BLaER1 (cell line): ENCODE measurements around the gene TSPOAP1.

ENCODE experiments used
- H3K27ac ChIP-seq: shearing (Covaris generic); formaldehyde crosslinking; 2 replicates; pipeline ENCODE4 v1.8.1; 2022
- H3K27me3 ChIP-seq: shearing (Covaris generic); formaldehyde crosslinking; 2 replicates; pipeline ENCODE4 v1.8.1; 2022
- H3K36me3 ChIP-seq: shearing (Covaris generic); formaldehyde crosslinking; 2 replicates; pipeline ENCODE4 v1.8.1; 2022
- H3K4me1 ChIP-seq: shearing (Covaris generic); formaldehyde crosslinking; 2 replicates; pipeline ENCODE4 v1.8.1; 2022
- H3K4me2 ChIP-seq: shearing (Covaris generic); formaldehyde crosslinking; 2 replicates; pipeline ENCODE4 v1.8.1; 2022
- H3K4me3 ChIP-seq: shearing (Covaris generic); formaldehyde crosslinking; 2 replicates; pipeline ENCODE4 v1.8.1; 2022
- H3K9ac ChIP-seq: shearing (Covaris generic); formaldehyde crosslinking; 2 replicates; pipeline ENCODE4 v1.8.1; 2022
- H3K9me3 ChIP-seq: shearing (Covaris generic); formaldehyde crosslinking; 2 replicates; pipeline ENCODE4 v1.8.1; 2022
- H4K20me1 ChIP-seq: shearing (Covaris generic); formaldehyde crosslinking; 2 replicates; pipeline ENCODE4 v1.8.1; 2022
- Cebpa-rat ChIP-seq: shearing (Covaris generic); IDR thresholded peaks from 2 replicates; pipeline ENCODE4 v1.8.1; 2022

The TSPOAP1 gene

DNA sequence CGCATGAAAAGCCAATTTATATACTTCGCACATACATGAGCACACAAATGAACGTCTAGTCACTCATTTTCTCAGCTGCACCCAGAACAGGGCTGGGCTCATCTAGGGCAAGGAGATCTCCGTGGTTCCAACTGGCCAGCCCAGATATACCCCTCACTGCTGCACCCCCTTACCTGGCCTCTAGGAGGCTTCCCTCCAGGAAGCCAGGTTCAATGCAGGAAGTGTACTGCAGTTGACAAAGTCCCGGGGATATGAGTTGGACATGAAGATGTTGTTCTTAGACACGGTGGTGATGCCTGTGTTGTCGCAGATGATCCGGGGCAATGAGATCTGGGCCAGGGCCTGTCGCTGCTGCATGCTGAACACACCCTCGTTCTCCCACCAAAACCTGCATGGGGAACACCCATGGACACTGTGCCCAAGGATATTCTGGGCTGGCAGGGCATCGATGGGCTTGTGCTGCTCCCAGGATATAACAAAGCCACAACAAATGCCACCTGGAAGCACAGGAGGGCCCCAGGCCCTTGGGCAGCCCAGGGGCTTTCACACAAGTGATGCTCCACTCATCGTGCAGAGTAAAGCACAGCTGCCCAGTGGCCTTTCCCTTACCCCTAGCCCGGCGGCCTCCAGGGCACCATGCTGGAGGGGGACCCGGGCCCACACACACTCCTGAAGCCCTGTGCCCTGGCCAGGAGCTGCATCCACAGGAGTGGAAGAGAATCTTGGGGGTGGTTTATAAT is 57.9 kb downstream of the TSPOAP1 start:
- Histone ChIP-seq H3K9me3 (no peaks in the 10 kb centered on the region), H3K36me3 (no peaks in the 10 kb centered on the region), H3K27ac (no peak overlapping the region), H3K4me2 (no peak overlapping the region), H3K4me3 (no peak overlapping the region), H3K27me3 (no peaks in the 10 kb centered on the region), H3K4me1 (no peaks in the 10 kb centered on the region), H4K20me1 (no peaks in the 10 kb centered on the region), H3K9ac (no peak overlapping the region)
- no peak for TF ChIP-seq Cebpa-rat

DNA sequence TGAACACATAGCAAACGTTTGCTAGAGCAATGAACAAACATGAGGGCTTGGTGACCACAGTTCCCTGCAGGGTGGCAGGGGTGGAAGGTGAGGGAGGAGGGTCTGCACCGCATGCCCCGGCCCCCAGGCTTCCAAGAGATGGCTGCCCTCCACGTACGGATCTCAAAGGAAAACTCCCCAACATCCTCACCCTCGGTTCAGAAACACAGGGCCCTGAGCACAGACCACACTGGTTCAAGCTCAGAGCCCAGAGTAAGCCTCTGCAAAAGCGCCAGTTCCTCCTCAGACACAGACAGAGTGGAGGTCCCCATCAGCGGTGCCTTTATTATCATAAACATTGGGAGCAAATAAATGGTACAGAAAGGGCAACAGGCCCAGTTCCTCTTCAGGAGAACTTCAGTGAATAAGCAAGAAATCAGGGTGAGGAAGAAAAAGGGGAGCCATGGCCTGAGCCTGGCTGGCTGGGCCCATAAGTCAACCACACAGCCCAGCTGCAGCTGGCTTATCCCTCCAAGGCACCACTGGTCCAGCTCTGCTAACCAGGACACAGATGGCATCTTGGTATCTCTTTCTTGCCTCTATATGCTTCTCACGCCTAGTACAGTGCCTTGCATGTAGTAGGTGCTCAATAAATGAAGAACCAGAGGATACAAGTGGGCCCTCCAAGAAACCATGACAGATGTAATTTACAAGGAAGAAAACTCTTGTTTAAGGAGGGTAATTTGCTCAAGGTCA is 58.9 kb downstream of the TSPOAP1 start:
- TF ChIP-seq Cebpa-rat: no peak
- no peaks in the 10 kb centered on the region for H4K20me1 ChIP-seq

DNA sequence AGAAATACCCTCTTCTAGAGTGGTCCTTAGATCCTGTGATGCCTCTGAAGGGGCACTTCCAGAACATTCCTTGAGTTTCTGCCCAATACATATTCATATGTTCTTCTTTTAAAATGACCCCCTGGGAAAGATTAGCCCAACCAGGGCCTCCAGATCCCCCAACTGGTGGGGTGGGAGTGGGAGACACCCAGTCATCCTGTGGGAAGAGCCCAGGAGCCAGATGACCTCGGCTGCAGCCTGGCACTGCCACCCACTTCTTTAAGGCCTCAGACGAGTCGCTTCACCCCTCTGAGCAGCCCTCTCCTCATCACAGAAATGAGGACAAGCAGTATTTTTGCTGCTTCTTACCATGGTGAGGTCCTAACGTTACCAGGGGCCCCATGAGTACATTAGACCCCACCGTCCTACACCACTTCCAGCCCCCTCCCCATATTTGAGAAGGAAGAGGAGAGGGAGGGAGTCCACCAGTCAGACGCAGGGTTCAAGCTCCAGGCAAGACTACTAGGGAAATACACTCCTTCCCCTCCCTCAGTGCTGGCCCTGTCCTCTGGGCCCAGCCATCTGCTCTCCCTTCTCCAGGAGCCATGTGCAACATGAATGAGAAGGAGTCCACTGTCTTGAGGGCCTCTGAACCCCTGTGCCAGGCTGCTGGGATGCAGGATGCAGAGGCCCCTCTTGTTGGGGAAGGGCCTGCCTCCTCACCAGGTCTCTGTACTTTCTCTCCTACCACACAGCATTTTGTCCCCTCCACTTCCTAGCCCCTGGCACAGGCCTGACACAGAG is 59.6 kb downstream of the TSPOAP1 start:
- TF ChIP-seq Cebpa-rat: no peak
- Histone ChIP-seq H3K27me3 (no peaks in the 10 kb centered on the region), H3K4me1 (no peaks in the 10 kb centered on the region), H3K36me3 (no peaks in the 10 kb centered on the region), H3K4me3 (no peak overlapping the region), H3K9me3 (no peaks in the 10 kb centered on the region), H4K20me1 (no peaks in the 10 kb centered on the region), H3K4me2 (no peak overlapping the region), H3K9ac (no peak overlapping the region), H3K27ac (no peak overlapping the region)

More for the DNA sequence above, 58.9 kb downstream of the TSPOAP1 start:
- no peaks in the 10 kb centered on the region for H3K27me3 ChIP-seq
- H3K4me3 ChIP-seq: no peak overlapping the region
- H3K27ac ChIP-seq: no peak overlapping the region
- no peaks in the 10 kb centered on the region for H3K36me3 ChIP-seq
- H3K9me3 ChIP-seq: no peaks in the 10 kb centered on the region
- no peak overlapping the region for H3K9ac ChIP-seq
- H3K4me1 ChIP-seq: no peaks in the 10 kb centered on the region
- H3K4me2 ChIP-seq: no peak overlapping the region

DNA sequence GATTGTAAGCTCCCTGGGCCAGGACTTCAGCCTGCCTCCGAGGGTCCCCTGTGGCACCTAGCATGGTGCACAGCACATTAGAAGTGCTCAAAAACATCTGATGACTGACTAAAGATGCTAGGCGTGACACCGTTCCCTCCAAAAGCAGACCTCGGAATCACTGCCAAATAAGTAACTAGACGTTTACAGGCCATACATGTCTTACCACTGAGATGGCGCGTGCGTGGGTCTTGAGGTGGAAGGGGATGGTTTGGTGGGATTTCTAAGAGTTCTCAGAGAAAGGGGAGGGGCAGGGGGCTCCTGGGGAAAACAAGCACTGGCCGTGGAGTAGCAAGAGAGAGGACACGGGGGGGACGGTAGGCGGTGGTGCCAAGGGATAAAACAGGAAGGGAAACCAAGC is 60.3 kb downstream of the TSPOAP1 start:
- no peaks in the 10 kb centered on the region for H3K27me3 ChIP-seq
- H3K4me3 ChIP-seq: no peak overlapping the region
- H3K4me2 ChIP-seq: no peak overlapping the region
- H3K9me3 ChIP-seq: no peaks in the 10 kb centered on the region
- H3K36me3 ChIP-seq: no peaks in the 10 kb centered on the region
- H3K27ac ChIP-seq: no peak overlapping the region
- no peak overlapping the region for H3K9ac ChIP-seq
- no peak for TF ChIP-seq Cebpa-rat
- H3K4me1 ChIP-seq: no peaks in the 10 kb centered on the region
- H4K20me1 ChIP-seq: no peaks in the 10 kb centered on the region

DNA sequence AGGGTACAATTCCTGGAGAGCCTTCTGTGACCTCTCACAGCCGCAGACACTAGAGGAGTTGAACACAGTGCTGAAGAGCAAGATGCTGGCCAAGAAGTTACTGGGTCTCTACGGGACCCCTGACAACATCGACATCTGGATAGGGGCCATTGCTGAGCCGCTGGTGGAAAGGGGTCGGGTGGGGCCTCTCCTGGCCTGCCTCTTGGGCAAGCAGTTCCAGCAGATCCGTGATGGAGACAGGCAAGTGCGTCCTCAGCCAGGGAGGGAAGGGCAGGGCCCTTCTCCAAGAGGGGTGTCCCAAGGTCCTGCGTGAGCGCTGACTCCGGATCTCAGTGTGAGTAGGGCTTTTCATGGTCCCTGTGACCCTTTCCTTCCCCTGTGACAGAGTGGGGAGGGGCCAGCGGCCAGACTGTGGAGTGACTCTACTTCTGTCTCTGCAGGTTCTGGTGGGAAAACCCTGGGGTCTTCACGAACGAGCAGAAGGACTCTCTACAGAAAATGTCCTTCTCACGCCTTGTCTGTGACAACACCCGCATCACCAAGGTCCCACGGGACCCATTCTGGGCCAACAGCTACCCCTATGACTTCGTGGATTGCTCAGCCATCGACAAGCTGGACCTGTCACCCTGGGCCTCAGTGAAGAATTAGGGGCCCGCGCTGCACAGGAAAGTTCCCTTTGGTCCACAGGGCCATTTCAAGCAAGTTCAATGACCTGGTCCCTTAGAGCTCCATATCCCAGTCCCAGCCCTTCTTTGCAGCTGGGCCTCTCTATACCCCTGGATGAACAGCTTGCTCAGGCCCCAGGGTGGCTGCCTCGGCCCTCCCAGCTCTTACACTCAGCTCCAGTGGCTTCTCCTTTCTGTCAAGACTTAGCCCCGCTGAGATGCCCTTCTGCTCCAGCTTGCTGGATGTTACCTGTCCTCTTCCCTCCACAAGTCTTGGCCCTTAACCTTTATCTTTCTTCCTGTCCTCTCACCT is 61.0 kb downstream of the TSPOAP1 start:
- no peaks in the 10 kb centered on the region for H3K27me3 ChIP-seq
- no peak overlapping the region for H3K4me2 ChIP-seq
- H3K36me3 ChIP-seq: no peaks in the 10 kb centered on the region
- H3K4me3 ChIP-seq: no peak overlapping the region
- no peak for TF ChIP-seq Cebpa-rat
- no peaks in the 10 kb centered on the region for H3K9me3 ChIP-seq
- H4K20me1 ChIP-seq: no peaks in the 10 kb centered on the region
- H3K4me1 ChIP-seq: no peaks in the 10 kb centered on the region
- H3K9ac ChIP-seq: no peak overlapping the region
- H3K27ac ChIP-seq: no peak overlapping the region

DNA sequence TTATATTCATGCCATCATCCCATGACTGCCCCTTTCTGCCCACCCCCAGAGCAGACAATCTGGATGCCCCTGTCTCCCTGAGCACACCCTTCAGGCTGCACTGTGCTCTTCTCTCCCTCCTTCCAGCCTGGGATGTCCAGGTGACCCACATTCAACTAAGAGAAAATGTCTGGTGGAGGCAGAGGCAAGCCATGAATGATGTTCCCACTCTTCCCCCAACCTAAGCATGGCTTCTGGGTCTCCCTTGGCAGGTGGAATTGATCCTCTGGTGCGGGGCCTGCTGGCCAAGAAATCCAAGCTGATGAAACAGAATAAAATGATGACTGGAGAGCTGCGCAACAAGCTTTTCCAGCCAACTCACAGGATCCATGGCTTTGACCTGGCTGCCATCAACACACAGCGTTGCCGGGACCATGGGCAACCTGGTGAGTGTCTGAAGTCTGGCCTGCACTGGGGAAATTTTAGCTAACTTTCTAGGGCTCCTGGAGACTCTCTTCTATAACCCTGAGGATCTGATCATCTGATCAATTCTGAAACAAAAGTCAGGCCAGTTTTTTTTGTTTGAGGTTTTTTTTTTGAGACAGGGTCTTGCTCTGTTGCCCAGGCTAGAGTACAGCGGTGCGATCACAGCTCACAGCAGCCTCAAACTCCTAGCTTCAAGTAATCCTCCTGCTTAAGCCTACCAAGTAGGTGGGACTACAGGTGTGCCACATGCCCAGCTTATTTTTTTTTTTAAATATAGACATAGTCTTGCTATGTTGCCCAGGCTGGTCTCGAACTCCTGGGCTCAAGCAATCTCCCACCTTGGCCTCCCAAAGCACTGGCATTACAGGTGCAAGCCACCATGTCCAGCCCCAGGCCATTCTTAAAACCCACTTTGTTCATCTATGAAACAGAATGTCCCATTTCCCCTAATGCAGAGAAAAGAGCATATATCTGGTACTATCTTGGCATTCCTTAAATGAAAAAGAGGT is 62.4 kb downstream of the TSPOAP1 start:
- Histone ChIP-seq H3K9ac (no peak overlapping the region), H4K20me1 (no peaks in the 10 kb centered on the region), H3K27ac (no peak overlapping the region), H3K4me1 (no peaks in the 10 kb centered on the region), H3K36me3 (no peaks in the 10 kb centered on the region), H3K4me2 (no peak overlapping the region), H3K9me3 (no peaks in the 10 kb centered on the region), H3K27me3 (no peaks in the 10 kb centered on the region), H3K4me3 (no peak overlapping the region)
- TF ChIP-seq Cebpa-rat: no peak

DNA sequence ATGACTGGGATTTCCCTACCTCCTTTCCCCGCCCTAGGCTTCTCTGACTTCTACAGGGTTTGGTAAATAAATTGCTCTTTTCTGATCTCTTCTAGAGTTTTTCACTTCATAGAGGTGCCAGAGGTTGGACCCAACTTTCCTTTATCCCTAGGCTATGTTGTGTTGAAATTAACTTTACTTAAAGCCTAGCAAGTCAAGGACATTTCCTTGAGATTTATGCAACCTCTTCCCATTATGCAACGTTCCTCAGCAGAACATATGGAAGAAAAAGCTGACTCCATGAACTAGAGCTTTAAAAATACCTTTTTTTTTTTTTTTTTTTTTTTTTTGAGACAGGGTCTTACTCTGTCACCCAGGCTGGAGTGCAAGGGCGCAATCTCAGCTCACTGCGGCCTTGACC is 63.3 kb downstream of the TSPOAP1 start:
- H3K4me3 ChIP-seq: no peak overlapping the region
- no peaks in the 10 kb centered on the region for H4K20me1 ChIP-seq
- TF ChIP-seq Cebpa-rat: no peak
- no peak overlapping the region for H3K4me2 ChIP-seq
- H3K9me3 ChIP-seq: no peaks in the 10 kb centered on the region
- H3K36me3 ChIP-seq: no peaks in the 10 kb centered on the region
- H3K9ac ChIP-seq: no peak overlapping the region
- no peaks in the 10 kb centered on the region for H3K4me1 ChIP-seq
- H3K27ac ChIP-seq: no peak overlapping the region
- H3K27me3 ChIP-seq: no peaks in the 10 kb centered on the region

DNA sequence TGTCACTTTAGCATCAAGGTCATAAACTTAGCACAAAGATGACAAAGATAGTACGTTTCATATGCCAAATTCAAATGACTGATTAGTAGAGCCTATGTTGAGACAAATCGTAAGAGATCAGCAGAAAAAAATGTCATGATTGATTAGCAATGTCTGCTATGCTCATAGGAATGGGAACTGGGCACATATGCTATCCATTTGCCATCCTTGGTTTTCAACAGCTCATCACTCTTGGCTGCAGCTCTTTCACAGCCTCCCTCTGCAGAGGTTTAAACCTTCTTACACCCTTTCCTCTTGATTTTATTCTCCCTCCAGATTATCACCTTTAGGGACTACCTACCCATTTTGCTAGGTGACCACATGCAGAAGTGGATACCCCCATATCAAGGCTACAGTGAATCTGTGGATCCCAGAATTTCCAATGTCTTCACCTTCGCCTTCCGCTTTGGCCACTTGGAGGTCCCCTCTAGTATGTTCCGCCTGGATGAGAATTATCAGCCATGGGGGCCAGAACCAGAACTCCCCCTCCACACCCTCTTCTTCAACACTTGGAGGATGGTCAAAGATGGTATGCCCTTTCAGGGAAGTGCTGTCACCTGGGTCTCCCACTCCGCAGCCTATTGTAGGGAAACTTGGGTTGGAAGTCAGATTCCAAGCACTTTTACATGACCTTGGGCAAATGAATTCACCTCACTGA is 64.0 kb downstream of the TSPOAP1 start:
- no peaks in the 10 kb centered on the region for H3K9me3 ChIP-seq
- no peak for TF ChIP-seq Cebpa-rat
- no peak overlapping the region for H3K9ac ChIP-seq
- H3K36me3 ChIP-seq: no peaks in the 10 kb centered on the region
- H3K4me3 ChIP-seq: no peak overlapping the region
- no peaks in the 10 kb centered on the region for H3K4me1 ChIP-seq
- H4K20me1 ChIP-seq: no peaks in the 10 kb centered on the region
- no peak overlapping the region for H3K27ac ChIP-seq
- H3K4me2 ChIP-seq: no peak overlapping the region
- no peaks in the 10 kb centered on the region for H3K27me3 ChIP-seq
